Muscle of arm (tissue), 12 donors: ENCODE results near the gene CABP7. TPM values are rescaled to one million over a fixed set of nuclear protein-coding genes. Genes with fewer than 3 reads are reported as not detected.

ENCODE experiments used
- DNase-seq: peaks from one replicate; pipeline ENCODE4 v3.0.0-alpha.2; 2013
- polyA plus RNA-seq, 12 donors: library from polyadenylated mRNA; unstranded; fragments of 120-200 nt; gene quantifications; one replicate each; pipeline ENCODE4 v1.2.1, GENCODE V29; 2013; ENCODE audit not compliant: insufficient read length in 12 of 12

Gene CABP7
- polyA plus RNA-seq, 12 donors = 0.05 to 0.25 (median 0.09) TPM; not detected in 3

DNA sequence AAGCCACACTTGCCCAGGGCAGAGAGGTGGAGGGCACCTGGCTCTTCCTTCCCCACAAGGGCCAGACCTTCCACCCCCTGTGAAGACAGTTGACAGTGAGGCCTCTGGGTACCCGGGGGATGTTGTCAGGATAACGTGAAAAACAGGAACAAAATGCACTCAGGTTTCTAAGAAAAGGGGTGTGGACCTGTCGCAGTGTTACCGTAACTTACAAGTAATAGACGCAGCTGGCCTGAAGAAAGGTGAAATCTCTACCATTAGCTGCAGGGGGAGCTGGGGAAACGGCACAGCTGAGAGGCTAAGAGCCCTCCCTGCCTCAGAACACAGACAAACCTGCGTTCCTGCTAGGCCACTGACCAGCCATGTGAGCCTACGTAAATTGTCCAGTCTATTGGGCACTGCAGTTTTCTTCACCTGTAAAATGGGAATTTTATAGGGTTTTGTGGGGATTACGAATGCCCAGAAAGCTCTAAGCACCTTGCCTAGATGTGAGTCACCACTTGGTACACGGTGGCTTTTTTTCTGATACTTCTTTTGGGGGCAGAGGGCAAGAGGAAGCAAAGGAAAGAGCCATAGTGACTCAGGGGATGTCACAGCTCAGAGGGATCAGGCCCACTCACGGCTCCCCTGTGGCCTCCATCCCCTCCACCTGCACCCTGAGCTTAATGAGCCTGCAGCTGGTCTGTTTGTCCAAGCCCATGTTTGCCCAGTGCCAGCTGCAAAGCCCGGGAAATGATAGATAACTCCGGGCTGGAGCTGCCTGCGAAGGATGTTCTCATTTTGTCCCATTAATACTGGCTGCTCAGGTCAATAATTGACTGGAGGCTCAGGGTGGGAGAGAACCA, 18.4 kb upstream of the CABP7 start:
- no peak for DNase-seq

DNA sequence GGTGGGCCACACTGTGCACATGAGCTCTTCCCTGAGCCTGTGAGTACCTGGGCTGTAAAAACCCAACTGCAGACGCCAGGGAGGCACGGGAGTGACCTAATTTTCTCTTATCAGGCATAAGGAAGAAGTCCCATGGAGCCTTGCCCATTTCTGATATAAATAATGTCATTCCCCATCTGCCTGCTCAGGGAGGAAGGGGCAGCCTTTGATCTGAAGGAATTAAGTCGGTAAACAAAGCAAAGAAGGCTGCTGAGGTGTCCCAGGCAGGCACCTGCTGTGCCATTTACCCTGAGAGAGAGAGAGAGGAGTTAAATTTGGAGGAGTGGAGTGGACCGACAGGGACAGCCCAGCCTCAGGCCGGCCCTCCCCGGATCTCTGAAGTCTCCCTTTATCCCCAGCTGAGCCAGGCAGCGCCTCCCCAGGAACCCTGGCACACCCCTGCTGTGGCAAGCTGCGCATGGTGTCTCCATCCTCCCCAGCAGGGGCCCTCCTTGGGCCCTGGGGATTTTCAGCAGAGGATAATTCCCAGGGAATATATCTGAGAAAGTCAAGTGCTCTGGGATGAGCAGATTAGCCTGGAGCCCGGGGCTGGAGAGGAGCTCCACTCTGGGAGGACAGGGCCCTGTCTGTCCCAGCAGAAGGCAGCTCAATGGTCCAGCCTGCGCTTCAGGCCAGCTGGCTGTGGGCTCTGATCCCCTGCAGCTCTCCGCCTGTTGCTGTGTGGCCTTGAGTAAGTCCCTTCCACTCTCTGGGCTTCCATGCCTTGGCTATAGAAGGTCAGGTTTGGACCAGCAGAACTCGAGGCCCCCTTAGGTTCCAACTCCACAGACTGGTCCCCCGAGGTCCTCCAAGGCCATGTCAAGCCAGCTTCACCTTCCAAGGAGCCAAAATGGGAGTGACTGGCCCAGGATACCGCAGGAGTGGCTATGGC, 17.5 kb upstream of the CABP7 start:
- no peak for DNase-seq

DNA sequence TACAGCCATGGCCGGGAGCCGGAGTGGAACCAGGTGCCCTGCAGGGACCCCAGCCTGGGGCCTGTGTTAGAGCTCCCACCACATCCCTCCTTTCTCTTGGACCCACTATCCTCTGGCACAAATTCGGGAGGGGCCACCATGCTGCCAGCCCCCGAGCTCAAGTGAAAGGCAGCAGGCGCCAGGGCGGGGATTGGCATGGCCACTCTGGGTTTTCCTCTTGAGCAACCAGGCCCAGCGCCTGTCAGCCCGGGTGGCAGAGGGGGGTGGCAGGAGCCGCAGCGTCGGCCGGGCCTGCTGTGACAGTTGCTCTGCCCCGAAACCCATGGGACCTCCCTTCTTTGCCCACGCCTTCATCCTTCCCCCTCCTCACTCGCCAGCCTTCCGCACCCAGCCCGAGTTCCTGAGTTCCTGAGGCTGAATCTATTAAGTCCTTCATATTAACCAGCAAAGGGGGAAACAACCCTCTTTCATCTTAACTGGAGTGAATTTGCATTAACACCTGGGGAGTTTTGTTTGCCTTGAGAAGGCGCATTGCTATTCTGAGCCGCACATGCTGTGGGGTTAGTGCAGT, 16.8 kb upstream of the CABP7 start:
- no peak for DNase-seq

DNA sequence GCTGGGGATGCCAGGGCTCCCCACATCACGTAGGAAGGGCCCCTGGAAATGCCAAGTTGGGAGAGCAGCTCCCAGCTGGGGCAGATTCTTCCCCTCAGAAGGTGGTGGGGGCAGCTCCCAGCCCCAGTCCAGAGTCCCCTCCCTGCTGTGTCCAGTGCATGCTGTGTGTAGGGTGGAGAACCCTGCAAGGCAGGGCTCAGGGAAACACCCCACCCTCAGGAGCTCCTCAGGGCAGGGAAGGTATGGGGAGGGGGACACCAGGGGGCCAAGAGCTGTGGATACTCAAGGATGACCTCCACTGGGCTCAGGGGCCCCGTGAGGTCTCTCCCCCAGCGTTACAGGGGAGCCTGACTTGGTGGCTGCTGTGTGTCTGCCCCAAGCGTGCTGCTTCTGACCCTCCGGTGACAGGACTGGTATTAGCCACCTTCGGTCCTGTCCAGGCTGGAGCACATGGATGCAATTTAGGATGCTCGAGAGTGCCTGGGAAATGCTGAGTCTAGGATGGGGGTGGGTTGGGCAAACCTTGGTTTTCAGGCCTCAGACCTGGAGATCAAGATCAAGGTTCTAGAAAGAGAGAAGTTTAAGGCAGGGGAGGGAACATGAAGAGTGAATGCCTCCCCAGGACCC, 16.1 kb upstream of the CABP7 start:
- DNase-seq = no peak

DNA sequence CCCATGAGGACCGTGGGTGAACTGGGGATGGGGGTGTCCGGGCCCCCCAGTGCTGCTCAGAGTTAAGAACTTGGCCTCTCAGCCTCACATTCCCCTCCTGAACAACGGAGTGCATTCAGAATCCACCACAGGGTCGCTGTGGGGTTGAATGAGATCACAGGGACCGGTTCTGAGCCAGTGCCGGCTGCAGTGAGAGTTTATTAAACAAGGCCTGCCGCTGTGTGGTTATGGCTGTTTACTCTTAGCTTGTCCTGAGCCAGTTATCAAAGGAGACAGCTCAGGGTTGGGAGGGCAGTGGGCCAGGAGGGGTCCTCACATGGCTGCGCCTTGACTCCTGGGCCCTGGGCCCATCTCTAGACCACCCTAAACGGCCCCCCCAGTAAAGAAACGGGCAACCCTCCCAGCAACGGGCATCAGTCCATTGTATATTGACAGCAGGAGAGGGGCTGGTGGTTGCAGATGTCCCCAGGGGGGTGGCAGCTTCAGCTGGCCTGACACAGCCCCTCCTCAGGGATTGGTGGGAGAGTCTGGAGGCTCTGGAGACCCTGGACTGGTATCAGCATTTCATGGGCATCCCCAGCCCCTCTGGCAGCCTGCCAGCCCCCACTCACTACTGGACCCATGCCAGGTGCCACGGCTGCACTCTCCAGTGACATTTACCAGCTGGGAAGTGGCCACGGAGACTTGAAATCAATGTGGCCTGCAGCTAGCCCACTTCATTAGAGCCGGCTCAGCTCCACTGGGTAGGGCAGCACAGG, 15.1 kb upstream of the CABP7 start:
- no peak for DNase-seq

DNA sequence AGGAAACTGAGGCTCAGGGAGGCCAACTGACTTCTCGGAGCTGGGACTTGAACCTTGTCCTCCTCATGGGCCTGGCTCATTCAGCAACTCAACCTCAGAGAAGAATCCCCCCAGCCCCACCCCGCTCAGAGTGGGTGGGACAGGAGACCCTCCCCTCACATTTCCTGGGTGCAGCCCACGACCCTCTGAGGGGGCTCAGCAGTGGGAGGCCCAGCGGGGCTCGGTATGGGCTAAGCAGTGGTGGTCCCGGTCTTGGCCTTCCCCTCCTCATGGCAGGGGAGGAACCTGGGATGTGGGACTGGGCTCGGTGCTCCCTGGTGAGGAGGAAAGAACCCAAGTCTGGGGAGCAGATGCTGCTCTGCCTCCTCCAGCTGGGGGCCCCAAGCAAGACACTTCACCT, 14.2 kb upstream of the CABP7 start:
- no peak for DNase-seq

DNA sequence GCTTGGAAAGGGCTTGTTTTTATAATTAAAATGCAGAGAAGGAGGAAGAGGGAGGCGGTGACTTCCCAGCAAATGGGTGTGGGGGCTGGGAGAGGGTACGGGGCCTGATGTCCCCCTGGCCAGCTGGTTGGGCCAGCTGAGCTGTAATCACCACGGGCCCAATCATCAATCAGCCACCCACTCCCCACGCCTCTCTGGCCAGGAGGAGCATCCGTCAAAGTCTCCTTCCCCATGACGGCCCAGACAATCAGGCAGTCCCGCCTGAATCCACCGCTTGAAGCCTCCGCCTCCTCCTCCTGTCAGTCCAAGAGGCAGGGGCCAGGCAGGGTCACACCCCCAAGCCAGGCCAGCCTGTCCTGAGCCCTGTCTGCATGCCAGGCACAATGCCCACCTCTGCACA, 13.3 kb upstream of the CABP7 start:
- no peak for DNase-seq

DNA sequence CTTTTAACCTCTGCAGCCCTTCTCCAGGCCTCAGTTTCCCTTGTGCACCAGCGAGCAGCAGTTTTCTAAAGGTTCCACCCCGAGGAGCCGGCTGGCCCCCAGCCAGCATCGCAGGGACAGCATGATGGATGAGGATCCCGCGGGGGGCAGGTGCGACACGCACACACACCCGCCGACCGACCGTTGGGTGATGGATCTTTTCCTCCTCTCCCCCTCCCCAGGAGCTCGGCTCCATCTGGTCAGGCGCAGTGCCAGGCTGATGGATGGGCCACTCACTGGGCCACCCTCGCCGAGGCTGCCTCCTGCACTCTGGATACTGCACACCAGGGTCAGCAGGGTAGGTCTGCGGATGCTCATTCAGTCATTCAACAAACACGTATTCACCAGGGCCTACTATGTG, 12.8 kb upstream of the CABP7 start:
- DNase-seq = no peak

DNA sequence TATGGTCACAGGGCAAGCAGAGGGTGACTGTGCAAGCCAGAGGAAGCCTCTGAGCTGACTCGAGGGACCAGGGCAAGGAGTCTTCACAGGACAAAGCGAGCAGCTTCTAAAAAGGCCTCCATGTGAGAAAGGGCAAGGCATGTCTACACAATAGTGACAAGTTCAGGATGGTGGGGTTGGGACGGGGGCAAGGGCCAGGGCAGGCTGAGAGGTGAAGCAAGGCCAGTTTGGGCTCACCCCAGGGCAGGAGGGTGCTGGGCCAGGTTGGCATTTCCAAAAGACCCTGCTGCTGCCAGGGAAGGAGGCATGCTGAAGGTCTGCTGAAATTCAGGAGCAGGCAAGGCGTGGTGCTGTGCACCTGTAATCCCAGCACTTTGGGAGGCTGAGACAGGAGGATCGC, 12.3 kb upstream of the CABP7 start:
- DNase-seq = no peak

DNA sequence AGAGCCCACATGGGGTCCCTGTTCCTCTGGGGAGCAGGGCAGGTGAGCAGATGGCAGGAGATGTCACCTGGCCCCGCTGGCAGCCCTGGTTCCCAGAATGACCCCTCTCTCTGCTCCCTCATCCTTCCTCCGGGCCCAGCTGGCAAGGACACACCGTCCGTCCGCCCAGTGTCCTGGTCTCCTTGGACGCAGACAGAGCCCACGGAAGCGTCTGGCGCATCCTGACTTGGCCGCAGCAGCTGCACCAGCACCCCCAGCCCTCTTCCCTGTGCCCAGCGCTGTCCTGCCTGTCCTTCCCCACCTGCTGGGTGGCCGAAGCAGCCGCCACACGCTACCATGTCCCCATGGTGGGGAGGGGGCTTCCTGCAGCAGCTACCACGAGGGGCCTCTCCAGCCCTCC, 9.6 kb upstream of the CABP7 start:
- no peak for DNase-seq

DNA sequence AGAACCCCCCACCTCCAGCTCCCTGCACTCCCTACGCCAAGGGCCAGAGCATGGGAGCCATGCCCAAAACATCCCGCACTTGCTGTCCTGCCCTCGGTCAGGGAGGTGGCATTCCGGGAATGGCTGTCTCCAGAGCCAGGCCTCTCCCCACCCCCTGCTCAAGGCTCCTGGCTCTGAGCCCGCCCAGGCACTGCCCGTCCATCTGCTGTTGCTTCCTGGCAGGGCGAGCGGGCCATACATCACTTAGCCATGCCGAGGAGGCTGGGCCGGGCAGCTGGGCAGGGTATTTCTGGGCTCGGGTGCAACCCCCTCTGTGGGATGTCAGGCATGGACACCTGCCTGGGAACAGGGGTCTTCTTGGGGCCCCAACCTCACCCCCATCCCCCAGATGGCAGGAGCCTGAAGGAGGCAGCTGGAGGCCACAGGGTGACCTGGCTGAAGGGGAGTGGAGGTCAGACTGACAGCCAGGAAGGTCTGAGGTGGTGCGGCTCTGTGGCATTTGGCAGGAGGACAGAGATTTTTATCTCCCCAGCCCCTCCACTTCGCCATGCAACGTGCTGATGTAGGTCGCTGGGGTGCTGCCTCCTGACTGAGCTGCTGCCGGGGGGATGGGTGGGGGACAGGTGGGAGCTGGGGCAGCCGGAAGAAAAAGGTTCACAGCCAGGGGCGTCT, 8.7 kb upstream of the CABP7 start:
- no peak for DNase-seq

DNA sequence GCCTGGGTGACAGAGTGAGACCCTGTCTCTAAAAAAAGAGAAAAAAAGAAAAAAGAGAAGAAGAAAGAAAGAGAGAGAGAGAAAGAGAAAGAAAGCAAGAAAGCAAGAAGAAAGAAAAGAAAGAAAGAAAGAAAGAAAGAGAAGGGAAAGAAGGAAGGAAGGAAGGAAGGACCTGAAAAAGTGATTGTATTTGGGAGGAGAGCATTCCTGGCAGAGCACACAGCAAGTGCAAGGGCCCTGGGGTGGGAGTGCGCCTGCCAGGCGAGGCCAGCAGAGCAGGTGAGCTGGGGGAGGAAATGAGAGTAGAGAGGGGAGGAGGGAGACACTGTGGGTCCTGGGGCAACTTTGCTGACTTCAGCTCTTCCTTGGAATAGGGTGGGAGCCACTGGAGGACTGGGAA, 7.7 kb upstream of the CABP7 start:
- no peak for DNase-seq

DNA sequence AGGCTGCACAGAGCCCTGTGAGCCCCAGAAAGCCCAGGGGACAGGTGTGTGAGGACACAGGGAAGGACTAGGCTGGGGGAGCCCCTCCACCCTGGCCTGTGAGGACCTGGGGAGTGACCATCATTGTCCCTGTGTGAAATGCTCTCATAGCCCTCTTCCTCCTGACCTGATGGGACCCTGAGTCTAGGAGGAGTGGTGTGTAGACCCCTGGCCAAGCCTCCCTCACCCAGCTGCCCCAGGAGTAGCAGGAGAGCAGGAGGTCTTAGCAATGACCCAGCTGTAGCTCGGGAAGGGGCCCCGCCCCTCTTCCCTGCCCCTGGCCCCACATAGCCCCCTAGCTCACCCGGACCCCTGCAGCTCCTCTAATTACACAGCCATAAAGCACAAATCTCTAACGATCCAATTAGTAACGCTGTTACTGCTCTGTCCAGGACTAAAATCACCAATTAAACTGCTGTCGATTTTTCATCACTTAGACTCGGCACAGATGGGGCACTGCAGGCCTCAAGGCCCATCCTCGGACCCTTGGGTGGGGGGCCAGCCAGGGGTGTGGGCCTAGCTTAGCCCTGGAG, 6.6 kb upstream of the CABP7 start:
- no peak for DNase-seq

DNA sequence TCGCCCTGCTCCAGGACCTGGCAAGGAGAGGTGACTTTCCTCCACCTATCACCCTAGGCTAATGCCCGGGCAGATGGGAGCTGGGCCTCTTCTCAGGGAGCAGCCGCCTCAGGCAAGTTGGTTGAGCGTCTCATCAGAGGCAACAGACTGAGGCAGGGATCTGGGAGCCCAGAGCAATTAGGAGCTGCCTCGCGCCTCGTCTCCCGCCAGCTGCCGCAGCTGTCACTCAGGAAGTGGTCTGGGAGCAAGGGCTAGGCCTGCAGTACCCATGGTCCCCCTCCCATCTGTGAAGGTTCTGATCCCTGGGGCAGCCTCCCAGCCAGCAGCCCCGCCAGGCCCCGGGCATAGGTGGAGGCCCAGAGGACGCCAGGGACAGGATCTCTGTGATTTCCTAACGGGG, 4.6 kb upstream of the CABP7 start:
- DNase-seq = no peak

DNA sequence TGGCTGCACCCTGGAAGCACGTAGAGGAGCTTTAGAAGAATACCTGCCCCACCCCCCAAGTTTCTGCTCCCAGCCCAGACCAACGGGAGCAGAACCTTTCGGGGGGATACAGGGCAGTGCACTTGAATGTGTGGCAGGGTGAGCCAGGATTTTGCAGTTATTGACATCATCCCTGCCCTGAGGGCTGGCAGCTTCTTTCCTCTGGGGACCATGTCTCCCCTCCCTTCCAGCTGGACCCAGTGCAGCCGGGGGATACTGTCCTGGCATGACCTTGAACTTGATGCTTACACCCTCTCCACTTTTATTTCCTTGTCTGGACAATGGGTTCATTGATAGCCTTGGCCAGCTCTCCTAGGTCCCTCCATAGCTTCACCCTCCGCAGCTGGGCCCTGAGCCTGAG, 4.1 kb upstream of the CABP7 start:
- DNase-seq = no peak

DNA sequence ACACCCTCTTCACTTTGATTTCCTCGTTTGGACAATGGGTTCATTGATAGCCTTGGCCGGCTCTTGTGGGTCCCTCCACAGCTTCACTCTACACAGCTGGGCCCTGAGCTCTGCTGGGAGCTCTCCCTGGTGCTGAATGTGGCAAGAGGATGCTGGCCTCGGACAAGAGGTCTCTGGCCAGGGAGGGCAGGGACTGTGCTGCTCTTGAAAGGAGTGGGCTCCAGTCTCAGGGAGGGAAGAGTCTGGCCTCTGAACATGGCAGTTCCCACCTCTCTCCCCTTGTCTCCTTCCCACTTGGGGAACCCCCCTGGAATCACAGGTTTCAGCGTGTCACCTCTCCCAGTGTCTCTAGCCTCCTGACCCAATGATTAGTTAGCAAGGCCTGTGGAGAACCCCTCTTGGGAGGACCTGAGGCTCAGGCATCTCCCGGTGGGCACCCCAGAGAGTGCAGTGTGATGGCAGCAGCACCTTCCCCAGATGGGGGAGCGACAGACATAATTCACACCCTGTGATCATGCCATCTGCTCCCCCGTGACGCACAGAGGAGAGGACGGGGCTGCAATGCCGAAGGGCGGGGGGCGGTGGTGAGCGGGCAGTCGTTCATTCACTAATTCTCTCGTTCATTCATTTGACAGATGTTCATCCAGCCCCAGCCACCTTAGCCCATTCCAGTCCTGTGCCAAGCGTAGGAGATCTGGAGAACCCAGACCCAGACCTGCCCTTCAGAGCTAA, 2.8 kb upstream of the CABP7 start:
- peak; percentile 85 for DNase-seq

DNA sequence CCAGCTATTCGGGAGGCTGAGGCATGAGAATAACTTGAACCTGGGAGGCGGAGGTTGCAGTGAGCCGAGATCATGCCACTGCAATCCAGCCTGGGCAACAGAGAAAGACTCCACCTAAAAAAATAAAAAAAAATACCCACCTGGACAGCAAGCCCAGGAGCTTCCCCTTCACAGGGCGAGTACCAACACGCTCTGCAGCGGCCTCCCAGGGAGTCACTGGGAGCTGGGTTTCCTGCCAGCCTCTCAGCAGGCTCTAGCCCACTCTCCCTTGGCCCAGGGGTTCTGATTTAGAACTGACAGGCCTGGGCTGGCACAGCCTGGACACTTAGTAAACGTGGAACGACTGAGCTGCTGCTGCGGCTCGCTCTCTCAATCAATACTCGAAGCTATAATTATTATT, 2.0 kb upstream of the CABP7 start:
- no peak for DNase-seq

DNA sequence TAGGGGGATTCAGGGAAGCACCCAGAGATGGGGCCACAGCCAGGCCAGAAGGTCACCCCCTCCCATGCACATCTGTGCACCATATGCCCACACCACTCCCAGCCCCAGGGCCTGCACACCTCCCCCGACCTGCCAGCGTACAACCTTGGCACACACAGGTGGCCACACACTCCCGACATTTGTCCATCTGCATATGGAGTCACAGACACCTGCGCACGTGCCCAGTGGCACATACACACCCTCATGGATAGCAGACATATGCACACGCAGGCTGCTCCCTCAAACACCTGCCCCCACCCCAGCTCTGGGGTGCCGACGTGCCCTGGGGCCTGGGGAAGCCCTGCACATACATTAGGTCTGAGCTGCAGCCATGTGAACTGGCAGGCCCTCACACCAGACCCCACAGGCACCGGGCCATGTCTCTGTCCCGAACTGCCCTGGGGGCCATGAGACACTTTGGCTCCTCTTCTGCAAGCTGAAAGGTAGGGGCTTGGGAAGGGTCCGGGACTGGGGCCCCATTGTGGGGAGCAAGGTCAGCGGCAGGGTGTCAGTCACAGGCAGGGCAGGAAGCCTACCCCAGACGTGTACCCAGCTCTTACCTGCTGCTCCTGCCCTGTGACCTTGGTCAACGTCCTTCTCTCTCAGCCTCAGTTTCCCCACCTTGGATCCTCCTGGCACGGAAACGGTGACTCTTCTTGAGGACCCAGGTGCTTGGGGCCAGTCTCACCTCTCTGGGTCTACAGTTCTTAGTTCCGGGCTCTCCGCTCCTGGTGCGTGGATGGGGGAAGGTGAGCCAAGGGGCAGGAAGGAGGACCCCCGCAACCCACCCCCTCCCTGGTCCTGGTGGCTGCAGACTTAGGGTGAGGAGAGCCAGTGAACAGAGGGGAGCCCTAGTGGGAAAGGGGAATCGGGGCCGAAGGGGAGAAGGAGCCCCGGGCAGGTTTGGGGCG, 579 bp upstream of the CABP7 start:
- no peak for DNase-seq
